ENCODE results near the gene LHFPL3.

The LHFPL3 gene

GRCh38 chr7:104317948-104318629 lies 10.3 kb upstream of the LHFPL3 start:
- H3K9me2 ChIP-seq (ENCODE audit: low read depth, low read length) = no peaks in the 10 kb centered on the region
- no peak overlapping the region for H3K9ac ChIP-seq (ENCODE audit: low read length)
- no peak overlapping the region for H2AFZ ChIP-seq (ENCODE audit: low read length)
- H3K27me3 ChIP-seq (ENCODE audit: insufficient read depth, low read length) = no peaks in the 10 kb centered on the region
- TF ChIP-seq EZH2 (IDR thresholded peaks at IDR 0.05; ENCODE audit: borderline replicate concordance, low read length) (no peak), CTCF (IDR thresholded peaks at IDR 0.05; ENCODE audit: low read length) (no peak)
- H3K4me2 ChIP-seq (ENCODE audit: low read length) = no peak overlapping the region
- H3K4me3 ChIP-seq (ENCODE audit: low read depth, low read length, poor library complexity, severe bottlenecking) = no peak overlapping the region
- no peaks in the 10 kb centered on the region for H3K79me2 ChIP-seq (ENCODE audit: insufficient read depth, low read length)
- H3K36me3 ChIP-seq (ENCODE audit: insufficient read depth, low read length) = no peaks in the 10 kb centered on the region
- H3F3A ChIP-seq (ENCODE audit: insufficient read depth, low read length) = no peaks in the 10 kb centered on the region
- H3K4me1 ChIP-seq (ENCODE audit: insufficient read depth, low read length, severe bottlenecking) = no peaks in the 10 kb centered on the region
- H3K27ac ChIP-seq (ENCODE audit: low read depth, low read length, poor library complexity, severe bottlenecking) = no peak overlapping the region
- peaks cover 7% of the 10 kb centered on the region; the same call in 1 of the 2 replicates for H3K9me3 ChIP-seq (ENCODE audit: low read length)
- no peaks in the 10 kb centered on the region for H4K20me1 ChIP-seq (ENCODE audit: insufficient read depth, low read length)

GRCh38 chr7:104327534-104327933 lies 869 bp upstream of the LHFPL3 start:
- Histone ChIP-seq H3K9me2 (ENCODE audit: low read depth, low read length) (no peaks in the 10 kb centered on the region), H3K4me1 (ENCODE audit: insufficient read depth, low read length, severe bottlenecking) (no peaks in the 10 kb centered on the region), H3K27me3 (ENCODE audit: insufficient read depth, low read length) (no peaks in the 10 kb centered on the region; the same call in 1 of the 2 replicates), H3K36me3 (ENCODE audit: insufficient read depth, low read length) (no peaks in the 10 kb centered on the region), H3K9me3 (ENCODE audit: low read length) (no peaks in the 10 kb centered on the region), H3K4me2 (ENCODE audit: low read length) (no peak overlapping the region), H2AFZ (ENCODE audit: low read length) (no peak overlapping the region), H3K9ac (ENCODE audit: low read length) (no peak overlapping the region), H4K20me1 (ENCODE audit: insufficient read depth, low read length) (no peaks in the 10 kb centered on the region), H3F3A (ENCODE audit: insufficient read depth, low read length) (no peaks in the 10 kb centered on the region), H3K4me3 (ENCODE audit: low read depth, low read length, poor library complexity, severe bottlenecking) (no peak overlapping the region), H3K27ac (ENCODE audit: low read depth, low read length, poor library complexity, severe bottlenecking) (no peak overlapping the region), H3K79me2 (ENCODE audit: insufficient read depth, low read length) (no peaks in the 10 kb centered on the region)
- TF ChIP-seq CTCF (IDR thresholded peaks at IDR 0.05; ENCODE audit: low read length) (no peak), EZH2 (IDR thresholded peaks at IDR 0.05; ENCODE audit: borderline replicate concordance, low read length) (no peak)

- no peaks in the 10 kb centered on the region for H3K9me2 ChIP-seq (ENCODE audit: low read depth, low read length)
- no peaks in the 10 kb centered on the region for H3K36me3 ChIP-seq (ENCODE audit: insufficient read depth, low read length)
- no peaks in the 10 kb centered on the region for H4K20me1 ChIP-seq (ENCODE audit: insufficient read depth, low read length)
- H3K79me2 ChIP-seq (ENCODE audit: insufficient read depth, low read length) = no peaks in the 10 kb centered on the region
- no peak overlapping the region for H3K4me3 ChIP-seq (ENCODE audit: low read depth, low read length, poor library complexity, severe bottlenecking)
- TF ChIP-seq CTCF (IDR thresholded peaks at IDR 0.05; ENCODE audit: low read length) (no peak), EZH2 (IDR thresholded peaks at IDR 0.05; ENCODE audit: borderline replicate concordance, low read length) (no peak)
- no peak overlapping the region for H2AFZ ChIP-seq (ENCODE audit: low read length)
- no peak overlapping the region for H3K9ac ChIP-seq (ENCODE audit: low read length)
- no peak overlapping the region for H3K27ac ChIP-seq (ENCODE audit: low read depth, low read length, poor library complexity, severe bottlenecking)
- no peaks in the 10 kb centered on the region; the same call in 1 of the 2 replicates for H3K27me3 ChIP-seq (ENCODE audit: insufficient read depth, low read length)
- H3K4me2 ChIP-seq (ENCODE audit: low read length) = no peak overlapping the region
- no peaks in the 10 kb centered on the region for H3K9me3 ChIP-seq (ENCODE audit: low read length)
- no peaks in the 10 kb centered on the region for H3K4me1 ChIP-seq (ENCODE audit: insufficient read depth, low read length, severe bottlenecking)
- H3F3A ChIP-seq (ENCODE audit: insufficient read depth, low read length) = no peaks in the 10 kb centered on the region
These were observed 486 bp upstream of the LHFPL3 start for GRCh38 chr7:104327938-104328295.

Measured in OCI-LY1 (cell line).